Activated T-cell treated with anti-CD3 and anti-CD28 coated beads, Interleukin-2, amount 50 U/mL, for 1 hour (primary cell): ENCODE data around the gene MOK.
"Not testable (repeated sequence)": the region's sequence is repeated elsewhere in the genome, so short reads cannot be mapped to it uniquely, and the experiment has no call there.

Experiments
- DNase-seq: peaks from one replicate; pipeline ENCODE4 v3.0.0-alpha.2; 2020

The MOK gene, protein sequence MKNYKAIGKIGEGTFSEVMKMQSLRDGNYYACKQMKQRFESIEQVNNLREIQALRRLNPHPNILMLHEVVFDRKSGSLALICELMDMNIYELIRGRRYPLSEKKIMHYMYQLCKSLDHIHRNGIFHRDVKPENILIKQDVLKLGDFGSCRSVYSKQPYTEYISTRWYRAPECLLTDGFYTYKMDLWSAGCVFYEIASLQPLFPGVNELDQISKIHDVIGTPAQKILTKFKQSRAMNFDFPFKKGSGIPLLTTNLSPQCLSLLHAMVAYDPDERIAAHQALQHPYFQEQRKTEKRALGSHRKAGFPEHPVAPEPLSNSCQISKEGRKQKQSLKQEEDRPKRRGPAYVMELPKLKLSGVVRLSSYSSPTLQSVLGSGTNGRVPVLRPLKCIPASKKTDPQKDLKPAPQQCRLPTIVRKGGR

DNA sequence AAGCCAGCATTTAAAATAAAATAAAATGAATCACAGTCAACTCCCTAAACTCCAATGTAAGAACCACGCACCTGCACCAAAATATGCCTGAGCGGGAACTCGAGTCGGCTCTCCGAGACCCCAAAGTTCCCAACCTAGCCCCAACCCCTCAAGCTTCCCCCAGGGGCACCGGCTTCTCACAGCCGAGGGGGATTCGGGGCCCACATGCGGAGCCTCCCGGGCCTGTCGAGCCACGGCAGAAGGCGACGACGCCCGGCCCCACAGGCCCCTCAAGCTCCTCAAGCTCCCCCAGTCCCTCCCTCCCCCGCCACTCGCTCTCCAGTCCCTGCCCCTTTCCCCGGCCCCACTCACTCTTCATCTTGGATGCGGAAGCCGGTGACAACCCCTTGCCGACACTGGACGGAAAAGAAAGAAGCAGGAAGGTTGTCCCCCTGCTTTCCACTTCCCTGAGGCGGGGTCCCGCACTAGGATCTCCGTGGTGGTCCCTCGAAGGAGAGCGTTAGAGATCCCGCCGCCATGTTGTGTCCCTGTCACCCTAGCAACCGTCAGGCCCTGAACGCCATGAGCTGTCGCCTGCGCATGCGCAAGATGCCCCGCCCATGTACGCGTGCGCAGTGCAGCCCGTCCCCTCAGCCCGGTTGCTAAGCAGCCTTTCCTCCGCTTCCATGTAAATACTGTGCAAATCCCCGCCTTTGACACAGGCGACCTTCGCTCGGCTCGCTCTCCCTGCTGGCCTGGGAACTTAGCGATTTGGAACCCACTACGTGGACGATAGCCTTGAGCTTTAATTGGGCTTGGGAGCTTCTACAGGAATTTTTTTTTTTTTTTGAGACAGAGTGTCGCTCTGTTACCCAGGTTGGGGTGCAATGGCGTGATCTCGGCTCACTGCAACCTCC is at the start of gene MOK:
Gene MOK, minus strand, starts transcription at position 554 of the 896 bp plus-strand sequence. Its CDS starts 196 bp downstream, at position 358.
- DNase-seq: peak; percentile 99

GRCh38 chr14:102353126-102353619 is 48.2 kb upstream of the MOK start:
- DNase-seq: no peak

DNA sequence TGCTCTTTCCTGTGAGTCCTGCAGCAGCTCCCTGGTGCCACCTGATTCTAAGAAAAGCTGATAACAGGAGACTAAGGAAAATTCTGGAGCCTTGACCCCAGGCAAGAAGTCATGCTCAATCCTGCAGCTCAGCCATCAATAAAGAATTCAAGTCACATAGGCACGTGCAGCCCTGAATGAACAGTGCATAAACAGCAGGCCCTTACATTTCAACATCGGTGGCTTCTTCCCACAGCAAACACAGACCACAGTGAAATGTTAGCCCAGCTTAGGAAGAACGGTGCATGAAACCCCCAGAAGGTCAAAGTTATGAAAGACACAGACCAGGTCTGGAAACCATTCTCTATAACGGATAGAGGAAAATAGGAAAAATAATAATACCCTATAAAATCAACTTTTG is 47.2 kb upstream of the MOK start:
- DNase-seq: no peak

- DNase-seq: not testable (repeated sequence)
These were observed 46.6 kb upstream of the MOK start for GRCh38 chr14:102351593-102351992.

DNA sequence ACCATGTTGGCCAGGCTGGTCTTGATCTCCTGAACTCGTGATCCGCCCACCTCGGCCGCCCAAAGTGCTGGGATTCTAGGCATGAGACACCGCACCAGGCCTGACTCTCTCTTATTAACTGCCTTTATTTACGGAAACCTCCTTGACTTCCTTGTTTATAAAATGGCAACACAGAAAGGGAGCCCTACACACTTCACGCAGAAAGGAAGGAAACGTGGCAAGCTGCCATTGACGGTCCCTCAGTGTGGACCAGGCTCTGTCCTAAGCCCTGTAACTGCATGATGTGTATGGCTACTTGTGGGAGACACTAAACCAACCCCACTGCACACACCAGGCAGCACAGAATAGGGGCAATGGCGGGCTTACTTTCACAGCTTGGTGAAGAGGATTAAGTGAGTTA is 46.1 kb upstream of the MOK start:
- DNase-seq: no peak

DNA sequence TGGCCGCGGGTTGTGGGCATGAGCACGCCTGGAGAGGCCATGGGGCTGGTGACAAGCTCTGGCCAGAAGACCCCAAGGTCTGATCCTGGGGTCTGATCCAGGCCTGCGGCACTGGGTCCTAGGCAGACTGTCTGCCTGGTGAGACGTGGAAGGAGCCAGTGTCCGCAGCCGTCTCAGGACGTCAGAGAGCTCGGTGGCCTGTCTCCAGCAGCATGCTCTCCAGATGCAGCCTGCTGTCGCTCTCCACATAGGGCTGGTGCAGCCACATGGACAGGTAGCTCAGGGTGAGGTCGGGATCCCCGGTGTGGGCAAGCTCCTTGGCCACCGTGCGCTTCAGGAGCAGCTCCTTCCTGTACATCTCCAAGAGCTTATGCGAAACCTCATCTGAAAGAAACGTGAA is 43.4 kb upstream of the MOK start:
- DNase-seq: no peak

GRCh38 chr14:102346645-102347044 is 41.7 kb upstream of the MOK start:
- no peak for DNase-seq

DNA sequence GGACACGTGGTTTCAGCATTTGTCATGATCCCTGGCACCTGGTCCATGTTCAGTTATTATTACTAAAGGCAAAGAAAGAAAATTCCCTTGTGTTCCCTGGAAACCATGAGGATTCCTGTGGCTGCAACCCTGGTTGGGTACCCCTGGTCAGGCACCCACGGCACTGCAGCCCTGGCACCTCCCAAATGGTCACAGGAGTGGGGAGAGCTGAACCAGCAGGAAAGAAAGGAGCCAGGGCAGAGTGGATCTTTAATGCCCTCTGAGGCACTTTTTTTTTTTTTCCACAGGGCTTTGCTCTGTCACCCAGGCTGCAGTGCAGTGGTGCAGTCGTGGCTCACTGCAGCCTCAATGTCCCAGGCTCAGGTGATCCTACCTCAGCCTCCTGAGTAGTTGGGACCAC is 40.3 kb upstream of the MOK start:
- DNase-seq: no peak

DNA sequence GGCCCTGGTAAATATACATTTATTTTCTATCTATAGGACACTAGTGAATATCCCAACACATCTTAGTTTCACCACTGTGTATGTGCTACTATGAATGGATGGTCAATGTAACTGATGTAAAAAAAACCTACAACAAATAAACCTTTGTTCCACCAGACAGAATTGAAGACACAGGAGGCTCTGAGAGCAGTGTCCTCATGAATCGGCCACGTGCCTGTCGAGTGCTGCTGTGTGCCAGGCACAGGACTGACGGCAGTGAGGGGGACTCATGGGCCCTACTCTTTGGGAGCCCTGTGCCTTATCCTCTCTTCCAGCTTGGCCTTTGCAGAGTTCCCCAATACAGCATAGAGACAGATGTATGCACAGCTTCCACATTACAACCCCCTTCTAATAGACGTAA is 39.5 kb upstream of the MOK start:
- no peak for DNase-seq

GRCh38 chr14:102344084-102344483 is 39.1 kb upstream of the MOK start:
- DNase-seq: no peak

DNA sequence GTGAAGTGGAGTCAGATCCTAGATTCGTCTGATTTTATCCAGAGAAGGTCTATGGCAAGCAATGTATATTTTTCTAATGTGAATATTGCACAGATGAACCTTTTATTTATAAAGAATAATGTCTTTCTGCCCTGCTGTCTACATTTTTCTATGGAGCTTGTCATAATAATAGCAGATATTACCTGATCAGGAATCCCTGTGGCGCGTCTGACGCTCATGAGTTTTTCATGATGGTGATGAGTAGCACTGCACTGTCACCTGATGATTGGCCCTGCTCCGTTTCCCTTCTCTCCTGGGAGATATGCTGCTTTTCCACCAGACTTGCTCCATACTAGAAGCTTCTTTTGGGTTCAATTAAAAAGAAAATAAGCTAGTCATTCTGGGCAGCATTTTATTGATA is 37.3 kb upstream of the MOK start:
- no peak for DNase-seq

DNA sequence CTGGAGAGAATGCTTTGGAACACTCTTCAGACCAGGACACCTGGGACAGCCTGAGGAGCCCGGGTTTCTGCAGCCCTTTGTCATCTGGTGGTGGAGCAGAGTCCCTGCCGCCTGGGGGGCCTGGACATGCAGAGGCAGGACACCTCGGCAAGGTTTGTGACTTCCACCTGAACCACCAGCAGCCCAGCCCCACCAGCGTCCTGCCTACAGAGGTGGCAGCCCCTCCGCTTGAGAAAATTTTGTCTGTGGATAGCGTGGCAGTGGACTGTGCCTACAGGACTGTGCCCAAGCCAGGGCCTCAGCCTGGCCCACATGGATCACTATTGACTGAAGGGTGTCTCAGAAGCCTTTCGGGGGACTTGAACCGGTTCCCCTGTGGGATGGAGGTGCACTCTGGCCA is 36.6 kb upstream of the MOK start:
- no peak for DNase-seq

- no peak for DNase-seq
These were observed 33.8 kb upstream of the MOK start for GRCh38 chr14:102338724-102339123.

GRCh38 chr14:102335163-102335562 is 30.2 kb upstream of the MOK start:
- DNase-seq: no peak

DNA sequence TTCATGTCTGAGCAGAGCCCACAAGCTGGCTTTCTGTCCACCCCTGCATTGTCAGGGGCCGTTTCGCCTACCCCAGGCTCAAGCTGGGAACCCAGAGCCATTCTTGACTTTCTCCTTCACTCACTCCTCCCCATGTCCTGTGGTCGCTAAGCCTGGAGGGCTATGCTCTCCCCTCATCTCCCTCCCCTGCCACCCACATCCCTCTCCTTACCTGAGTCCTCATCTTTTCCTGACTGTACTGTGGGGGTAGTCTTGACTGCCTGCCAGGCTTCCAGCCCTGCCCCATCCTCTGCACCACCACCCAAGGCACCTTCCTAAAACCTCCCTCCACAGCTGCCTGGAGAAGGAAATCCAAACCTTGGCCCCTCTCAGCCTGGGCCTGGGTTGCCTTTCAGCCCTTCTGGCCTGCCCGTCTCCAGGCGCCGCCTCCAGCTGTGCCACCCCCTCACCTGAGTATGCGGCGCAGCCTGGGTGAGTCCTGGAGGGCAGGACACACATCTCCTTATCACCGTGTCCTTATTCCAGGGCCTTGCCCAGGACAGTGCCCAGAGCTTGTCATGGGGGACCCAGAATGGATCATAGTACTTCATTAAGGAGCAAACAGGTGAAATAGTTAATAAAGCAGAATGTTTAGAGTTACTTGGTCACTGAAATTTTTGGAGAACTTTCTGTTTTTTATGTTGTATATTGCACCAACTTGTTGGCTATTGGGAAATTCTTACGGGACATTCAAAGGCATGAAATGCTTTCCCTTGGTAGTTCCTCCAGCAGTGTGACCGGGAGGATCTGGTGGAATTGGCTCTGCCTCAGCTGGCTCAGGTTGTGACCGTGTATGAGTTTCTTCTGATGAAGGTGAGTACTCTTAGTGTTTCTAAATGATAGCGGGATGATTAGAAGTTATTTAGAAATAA is 29.1 kb upstream of the MOK start:
- DNase-seq: no peak

DNA sequence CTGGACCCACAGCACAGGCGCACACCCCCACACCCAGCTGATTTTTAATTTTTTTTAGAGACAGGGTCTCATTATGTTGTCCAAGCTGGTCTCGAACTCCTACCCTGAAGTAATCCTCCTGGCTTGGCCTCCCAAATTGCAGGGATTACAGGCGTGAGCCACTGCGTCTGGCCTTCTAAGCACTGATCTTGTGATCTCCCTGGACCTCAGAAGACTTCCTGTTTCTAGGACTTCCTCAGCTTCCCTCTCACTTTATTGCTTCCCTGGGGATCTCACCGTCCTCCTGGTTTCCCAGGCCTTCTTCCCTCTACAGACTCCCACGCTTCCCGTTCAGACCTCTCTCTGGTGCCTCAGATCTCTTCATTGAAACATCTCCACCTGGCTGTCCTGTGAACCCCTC is 28.4 kb upstream of the MOK start:
- no peak for DNase-seq

GRCh38 chr14:102330806-102331205 is 25.8 kb upstream of the MOK start:
- DNase-seq: no peak

- DNase-seq: not testable (repeated sequence)
These were observed 24.4 kb upstream of the MOK start for GRCh38 chr14:102329381-102329780.

- no peak for DNase-seq
These were observed 21.6 kb upstream of the MOK start for GRCh38 chr14:102326583-102326982.

DNA sequence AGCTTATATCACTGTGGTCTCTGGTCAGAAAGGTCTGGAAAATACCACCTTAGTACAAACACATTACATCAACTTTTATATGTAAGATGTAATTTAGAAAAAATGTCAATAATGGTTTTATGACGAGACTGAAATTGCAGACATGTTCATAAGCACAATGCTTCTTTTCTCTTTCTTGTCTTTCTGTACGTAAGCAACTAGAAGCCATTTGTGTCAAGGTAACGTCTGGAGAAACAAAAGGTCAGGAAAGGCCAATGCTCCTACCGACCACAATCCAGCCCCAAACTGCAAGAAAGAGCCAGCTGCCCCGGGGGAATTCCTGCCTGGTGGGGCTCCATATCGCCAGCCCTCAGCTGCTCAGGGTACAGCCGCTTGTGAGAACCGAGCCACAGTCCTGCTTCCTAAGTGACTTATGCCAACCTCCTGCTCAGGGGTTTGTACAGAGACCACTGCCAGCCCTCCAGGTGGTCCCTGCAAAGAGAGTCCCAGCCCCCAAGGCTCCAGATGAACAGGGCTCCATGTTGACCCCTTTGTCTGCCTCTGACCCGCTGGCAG is 20.9 kb upstream of the MOK start:
- no peak for DNase-seq

GRCh38 chr14:102323102-102323501 is 18.1 kb upstream of the MOK start:
- peak; percentile 28 for DNase-seq
